Trophoblast cell (in vitro differentiated cells and primary cell): Measurements from ENCODE around the gene LINGO3.

ENCODE experiments used
- DNase-seq, 2 donors: peaks; one replicate each; pipeline ENCODE4 v3.0.0-alpha.2; 2016
- H2AFZ ChIP-seq: 2 replicates; pipeline ENCODE4 v1.6.1; 2013; ENCODE audit warnings: low read length, moderate library complexity, mild to moderate bottlenecking; ENCODE audit not compliant: insufficient read depth, poor library complexity
- H2AK5ac ChIP-seq: 2 replicates; pipeline ENCODE4 v1.6.1; 2013; ENCODE audit warnings: mild to moderate bottlenecking, low read length
- H2BK120ac ChIP-seq: 2 replicates; pipeline ENCODE4 v1.6.1; 2013; ENCODE audit warnings: low read length, mild to moderate bottlenecking, moderate library complexity; ENCODE audit not compliant: insufficient read depth, poor library complexity
- H2BK12ac ChIP-seq: 2 replicates; pipeline ENCODE4 v1.6.1; 2013; ENCODE audit warnings: mild to moderate bottlenecking, low read length, moderate library complexity
- H2BK5ac ChIP-seq: 2 replicates; pipeline ENCODE4 v1.6.1; 2013; ENCODE audit warnings: low read length, low read depth, moderate library complexity, mild to moderate bottlenecking; ENCODE audit not compliant: poor library complexity
- H3K14ac ChIP-seq: 2 replicates; pipeline ENCODE4 v1.6.1; 2013; ENCODE audit warnings: mild to moderate bottlenecking, low read length
- H3K18ac ChIP-seq: 2 replicates; pipeline ENCODE4 v1.6.1; 2013; ENCODE audit warnings: mild to moderate bottlenecking, low read length
- H3K23ac ChIP-seq: 2 replicates; pipeline ENCODE4 v1.6.1; 2013; ENCODE audit warnings: low read length
- H3K27ac ChIP-seq: 2 replicates; pipeline ENCODE4 v1.5.1; 2013; ENCODE audit warnings: low read depth, mild to moderate bottlenecking, inconsistent platforms, low read length, moderate library complexity
- H3K27me3 ChIP-seq: 2 replicates; pipeline ENCODE4 v1.6.1; 2013; ENCODE audit warnings: inconsistent platforms, mild to moderate bottlenecking, low read length, moderate library complexity; ENCODE audit not compliant: insufficient read depth
- H3K36me3 ChIP-seq, 2 experiments: 1 replicate in 1 of 2; 2 replicates in 1 of 2; pipeline ENCODE4 v1.6.1; 2013; ENCODE audit warnings: low read length in 2 of 2, mild to moderate bottlenecking in 2 of 2, moderate library complexity in 1 of 2; ENCODE audit not compliant: insufficient read depth in 2 of 2, control insufficient read depth in 1 of 2
- H3K4ac ChIP-seq: 2 replicates; pipeline ENCODE4 v1.6.1; 2013; ENCODE audit warnings: low read depth, mild to moderate bottlenecking, low read length, moderate library complexity
- H3K4me1 ChIP-seq, 2 experiments: 1 replicate in 1 of 2; 2 replicates in 1 of 2; pipeline ENCODE4 v1.6.1; 2013; ENCODE audit warnings: low read length in 2 of 2, mild to moderate bottlenecking in 2 of 2, moderate library complexity in 1 of 2; ENCODE audit not compliant: insufficient read depth in 2 of 2, control insufficient read depth in 1 of 2
- H3K4me2 ChIP-seq: 2 replicates; pipeline ENCODE4 v1.6.1; 2013; ENCODE audit warnings: inconsistent platforms, mild to moderate bottlenecking, low read length, moderate library complexity
- H3K4me3 ChIP-seq: 2 replicates; pipeline ENCODE4 v1.5.1; 2013; ENCODE audit warnings: mild to moderate bottlenecking, low read depth, low read length, inconsistent platforms
- H3K79me1 ChIP-seq: one replicate; pipeline ENCODE4 v1.6.1; 2013; ENCODE audit warnings: low read length
- H3K79me2 ChIP-seq: 2 replicates; pipeline ENCODE4 v1.6.1; 2013; ENCODE audit warnings: low read length, mild to moderate bottlenecking; ENCODE audit not compliant: control insufficient read depth, insufficient read depth, poor library complexity
- H3K9ac ChIP-seq: 2 replicates; pipeline ENCODE4 v1.6.1; 2013; ENCODE audit warnings: mild to moderate bottlenecking, low read length
- H3K9me3 ChIP-seq: 2 replicates; pipeline ENCODE4 v1.6.1; 2013; ENCODE audit warnings: low read depth, mild to moderate bottlenecking, control low read depth, inconsistent platforms, low read length; ENCODE audit not compliant: insufficient read depth
- H4K12ac ChIP-seq: 2 replicates; pipeline ENCODE4 v1.6.1; 2013; ENCODE audit warnings: low read depth, mild to moderate bottlenecking, low read length, moderate library complexity
- H4K8ac ChIP-seq: 2 replicates; pipeline ENCODE4 v1.6.1; 2013; ENCODE audit warnings: low read depth, mild to moderate bottlenecking, low read length, moderate library complexity
- H4K91ac ChIP-seq: one replicate; pipeline ENCODE4 v1.6.1; 2013; ENCODE audit warnings: low read depth, mild to moderate bottlenecking, low read length, moderate library complexity
- WGBS: extraction: QIAGEN DNeasy Blood & Tissue Kit; methylation state at CpG from one replicate; pipeline ENCODE4 v1.1.7; 2013; ENCODE audit warnings: missing lambda C conversion rate; ENCODE audit not compliant: insufficient read length, insufficient coverage; ENCODE audit errors: extremely low coverage; 5-methylcytosine and 5-hydroxymethylcytosine counted together

The LINGO3 gene

GRCh38 chr19:2334986-2335846 is 27.3 kb upstream of the LINGO3 start:
- H3K27ac ChIP-seq = no peak overlapping the region
- H3K79me2 ChIP-seq = no peaks in the 10 kb centered on the region
- H3K9ac ChIP-seq = no peak overlapping the region
- H3K4me1 ChIP-seq = peaks cover 9 to 19% of the 10 kb centered on the region in 2 experiments
- peaks cover 12 to 19% of the 10 kb centered on the region in 2 experiments for H3K36me3 ChIP-seq
- WGBS = no CpG with 5 or more reads among the region's 26 CpGs
- H3K23ac ChIP-seq = peak overlapping the region; percentile 11
- H3K79me1 ChIP-seq = no peaks in the 10 kb centered on the region
- no peak overlapping the region for H3K14ac ChIP-seq
- peaks cover 9% of the 10 kb centered on the region for H3K9me3 ChIP-seq
- H3K4me3 ChIP-seq = no peak overlapping the region
- H2AFZ ChIP-seq = no peak overlapping the region
- H2BK120ac ChIP-seq = no peak overlapping the region
- no peak overlapping the region for H2BK5ac ChIP-seq
- H3K4me2 ChIP-seq = no peak overlapping the region
- H3K27me3 ChIP-seq = no peaks in the 10 kb centered on the region
- no peak overlapping the region for H4K91ac ChIP-seq
- H4K12ac ChIP-seq = no peak overlapping the region
- H3K18ac ChIP-seq = no peak overlapping the region
- H3K4ac ChIP-seq = no peak overlapping the region
- no peak overlapping the region for H4K8ac ChIP-seq
- no peak for DNase-seq
- H2AK5ac ChIP-seq = no peak overlapping the region
- H2BK12ac ChIP-seq = no peak overlapping the region

GRCh38 chr19:2334426-2334825 is 26.5 kb upstream of the LINGO3 start:
- H4K8ac ChIP-seq = no peak overlapping the region
- H3K18ac ChIP-seq = no peak overlapping the region
- peaks cover 11 to 24% of the 10 kb centered on the region in 2 experiments for H3K4me1 ChIP-seq
- H4K91ac ChIP-seq = no peak overlapping the region
- H4K12ac ChIP-seq = no peak overlapping the region
- peaks cover 9% of the 10 kb centered on the region for H3K9me3 ChIP-seq
- H2BK5ac ChIP-seq = no peak overlapping the region
- no peak overlapping the region for H3K23ac ChIP-seq
- no peak overlapping the region for H2AFZ ChIP-seq
- H3K14ac ChIP-seq = no peak overlapping the region
- H2AK5ac ChIP-seq = no peak overlapping the region
- H2BK120ac ChIP-seq = no peak overlapping the region
- H3K4ac ChIP-seq = no peak overlapping the region
- H3K9ac ChIP-seq = no peak overlapping the region
- H3K36me3 ChIP-seq = peaks cover 6 to 11% of the 10 kb centered on the region in 2 experiments
- no peak overlapping the region for H3K27ac ChIP-seq
- DNase-seq = no peak
- H3K4me2 ChIP-seq = no peak overlapping the region
- no peaks in the 10 kb centered on the region for H3K27me3 ChIP-seq
- no peaks in the 10 kb centered on the region for H3K79me2 ChIP-seq
- no peak overlapping the region for H3K4me3 ChIP-seq
- no peaks in the 10 kb centered on the region for H3K79me1 ChIP-seq
- H2BK12ac ChIP-seq = no peak overlapping the region
- no CpG with 5 or more reads among the region's 27 CpGs for WGBS

GRCh38 chr19:2333807-2334211 is 25.9 kb upstream of the LINGO3 start:
- Histone ChIP-seq H3K79me2 (peaks cover 5% of the 10 kb centered on the region), H2BK12ac (no peak overlapping the region), H2BK120ac (no peak overlapping the region), H2AK5ac (no peak overlapping the region), H3K4me2 (no peak overlapping the region), H3K4ac (no peak overlapping the region), H4K8ac (no peak overlapping the region), H3K27me3 (no peaks in the 10 kb centered on the region), H3K23ac (no peak overlapping the region), H3K4me3 (no peak overlapping the region), H3K4me1 (peaks cover 15 to 29% of the 10 kb centered on the region in 2 experiments), H4K12ac (no peak overlapping the region), H2BK5ac (no peak overlapping the region), H3K36me3 (peaks cover 3 to 6% of the 10 kb centered on the region in 2 experiments), H2AFZ (no peak overlapping the region), H3K79me1 (peaks cover 2% of the 10 kb centered on the region), H4K91ac (no peak overlapping the region), H3K14ac (no peak overlapping the region), H3K18ac (no peak overlapping the region), H3K9ac (no peak overlapping the region), H3K9me3 (peaks cover 9% of the 10 kb centered on the region), H3K27ac (no peak overlapping the region)
- no peak for DNase-seq
- no CpG with 5 or more reads among the region's 11 CpGs for WGBS

GRCh38 chr19:2333027-2333806 is 25.3 kb upstream of the LINGO3 start:
- Histone ChIP-seq H3K27me3 (no peaks in the 10 kb centered on the region), H3K27ac (no peak overlapping the region), H4K12ac (no peak overlapping the region), H3K79me1 (peaks cover 7% of the 10 kb centered on the region), H3K4ac (no peak overlapping the region), H3K9ac (no peak overlapping the region), H3K9me3 (peaks cover 9% of the 10 kb centered on the region), H2AFZ (no peak overlapping the region), H3K36me3 (peaks cover 0 to 4% of the 10 kb centered on the region in 2 experiments), H2BK5ac (no peak overlapping the region), H2BK12ac (no peak overlapping the region), H3K4me3 (no peak overlapping the region), H4K8ac (no peak overlapping the region), H4K91ac (no peak overlapping the region), H3K4me2 (no peak overlapping the region), H3K4me1 (peaks cover 15 to 29% of the 10 kb centered on the region in 2 experiments), H2BK120ac (no peak overlapping the region), H3K14ac (no peak overlapping the region), H3K23ac (no peak overlapping the region), H3K18ac (no peak overlapping the region), H2AK5ac (no peak overlapping the region), H3K79me2 (peaks cover 9% of the 10 kb centered on the region)
- DNase-seq = peak in 1 of 2 donors; percentile 55
- no CpG with 5 or more reads among the region's 27 CpGs for WGBS
